ENCODE results near the gene UGT1A7.

The UGT1A7 gene

DNA sequence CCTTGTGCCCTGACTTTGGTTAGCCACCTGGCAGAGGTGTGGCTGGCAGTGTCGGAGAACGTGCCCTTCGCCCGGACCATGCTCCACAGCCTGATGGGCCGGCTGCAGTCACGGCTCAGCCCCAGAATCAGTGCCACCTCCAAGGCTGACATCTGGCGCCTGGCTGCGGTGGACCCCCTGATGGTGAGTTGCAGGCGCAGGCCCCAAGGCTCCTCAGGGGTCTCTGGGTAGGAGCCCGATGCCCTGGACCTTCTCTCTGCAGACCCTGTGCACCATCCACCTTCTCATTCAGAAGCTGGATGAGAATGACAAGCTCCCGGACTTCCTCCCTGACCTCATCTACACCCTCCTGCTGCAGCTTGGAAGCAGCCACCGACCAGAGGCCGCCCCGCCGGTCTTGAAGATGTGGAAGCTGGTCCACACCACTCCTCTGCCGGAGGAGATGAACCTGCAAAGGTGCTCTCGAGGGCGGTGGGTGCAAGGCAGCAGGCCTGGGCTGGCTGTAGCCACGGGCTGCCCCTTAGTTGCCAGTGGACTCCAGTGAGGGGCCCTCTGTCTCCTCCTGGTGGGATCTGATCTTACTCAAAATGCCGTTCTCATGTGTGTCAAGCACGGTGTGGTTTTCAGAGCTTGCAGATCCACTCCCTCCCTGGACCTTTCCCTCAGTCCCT lies 140.5 kb downstream of the UGT1A7 start:
- Mint-ChIP-seq H3K27ac (ENCODE audit: low read depth) (no peak overlapping the region), H3K27me3 (peaks cover 66% of the 10 kb centered on the region), H3K36me3 (ENCODE audit: insufficient read depth) (no peaks in the 10 kb centered on the region), H3K9me3 (no peaks in the 10 kb centered on the region), H3K4me1 (no peaks in the 10 kb centered on the region), H3K4me3 (no peak overlapping the region)
- DNase-seq (ENCODE audit: low spot score in 2 of 2) = no peak
- ATAC-seq (replicated peaks; ENCODE audit: extremely low read depth, poor library complexity, severe bottlenecking) = no peak
